K562 (cell line): ENCODE measurements around the gene RIMS3. TPM values are rescaled to one million over a fixed set of nuclear protein-coding genes. Genes with fewer than 3 reads are reported as not detected.

ENCODE experiments used
- ATF3 ChIP-seq, 2 experiments: fragments of 450-650 bp in 1 of 2; sonication (generic) in 1 of 2; formaldehyde crosslinking in 1 of 2; IDR thresholded peaks in 1 of 2; conservative IDR thresholded peaks in 1 of 2; 2 replicates each; pipeline versions ENCODE4 v1.6.1 to v1.8.1; 2016 to 2023; ENCODE audit warnings: mild to moderate bottlenecking in 2 of 2, moderate library complexity in 2 of 2, inconsistent platforms in 1 of 2, missing genetic modification reagents in 1 of 2
- FOSL1 ChIP-seq: fragments of 200-800 bp; sonication (Bioruptor generic); conservative IDR thresholded peaks from 2 replicates; pipeline ENCODE4 v1.6.1; 2016; ENCODE audit warnings: missing genetic modification characterization, missing compliant biosample characterization
- HNRNPH1 ChIP-seq: fragments of 200-400 bp; formaldehyde crosslinking; optimal IDR thresholded peaks from 2 replicates; pipeline ENCODE3; 2017; ENCODE audit warnings: low read depth, mild to moderate bottlenecking, low read length, moderate library complexity
- JUND ChIP-seq, 2 experiments: IDR thresholded peaks; 2 replicates in 1 of 2; 3 replicates in 1 of 2; pipeline ENCODE4 v1.6.1; 2011; ENCODE audit warnings: borderline replicate concordance in 2 of 2, low read depth in 2 of 2, low read length in 2 of 2, improper control_type of control experiment in 1 of 2, missing biosample characterization in 1 of 2, missing genetic modification characterization in 1 of 2, missing genetic modification reagents in 1 of 2
- MAX ChIP-seq: sonication (generic); formaldehyde crosslinking; IDR thresholded peaks from 2 replicates; pipeline ENCODE4 v1.9.0; 2022; ENCODE audit warnings: mild to moderate bottlenecking, missing genetic modification reagents
- MLLT1 ChIP-seq, 2 experiments: fragments of 450-650 bp; IDR thresholded peaks; 2 replicates each; pipeline ENCODE4 v1.6.1; 2016
- RREB1 ChIP-seq: fragments of 250-450 bp; sonication (Bioruptor Pico); IDR thresholded peaks from 2 replicates; pipeline ENCODE4 v1.4.0; 2020
- SMARCA4 ChIP-seq: fragments of 450-650 bp; IDR thresholded peaks from 2 replicates; pipeline ENCODE4 v1.6.1; 2016
- SNRNP70 ChIP-seq: fragments of 200-400 bp; formaldehyde crosslinking; optimal IDR thresholded peaks from 2 replicates; pipeline ENCODE3; 2017; ENCODE audit warnings: low read depth, low read length
- ZFP91 ChIP-seq: sonication (generic); formaldehyde crosslinking; IDR thresholded peaks from 2 replicates; pipeline ENCODE4 v1.8.0; 2022; ENCODE audit warnings: mild to moderate bottlenecking, missing genetic modification reagents
- ZNF217 ChIP-seq: sonication (generic); formaldehyde crosslinking; IDR thresholded peaks from 2 replicates; pipeline ENCODE4 v1.8.0; 2022; ENCODE audit warnings: mild to moderate bottlenecking, missing genetic modification reagents
- ZNF764 ChIP-seq: fragments of 250-450 bp; sonication (Bioruptor Pico); IDR thresholded peaks from 2 replicates; pipeline ENCODE4 v1.4.0; 2020; ENCODE audit warnings: low read depth, mild to moderate bottlenecking, moderate library complexity
- polyA plus RNA-seq, 8 experiments: library from polyadenylated mRNA; depleted of rRNA in 4 of 8; stranded (reverse) in 5 of 8; unstranded in 3 of 8; fragments of >200 nt; fragmentation: Nextera tagmentation in 2 of 8; fragmentation: Illumina TruSeq in 1 of 8; extraction: Ambion mirVana in 2 of 8; extraction: Trizol in 1 of 8; gene quantifications; 2 replicates each; pipeline versions ENCODE4 v1.2.1 to v1.2.3, GENCODE V29; 2011 to 2014; ENCODE audit warnings: inconsistent platforms in 1 of 8, missing spikeins in 1 of 8
- total RNA-seq, 7 experiments: library from RNA; depleted of rRNA in 6 of 7; stranded (reverse); fragments of >200 nt in 6 of 7; fragmentation: Illumina TruSeq in 2 of 7; extraction: Trizol in 2 of 7; gene quantifications; 2 replicates each; pipeline versions ENCODE4 v1.2.1 to v1.2.3, GENCODE V29; 2011 to 2021; ENCODE audit warnings: low replicate concordance in 1 of 7

RIMS3 gene
- total and polyA plus RNA-seq, 9 of the 15 experiments (the other 6 are each of a cell fraction or from before 2014, with no cell fraction given): 0.06 to 1.2 (median 0.59) TPM

- TF ChIP-seq SNRNP70 (no peak), SMARCA4 (no peak), ATF3 (IDR thresholded peaks at IDR 0.05) (peak; percentile 44; the same call in 1 of the 2 replicates), ATF3 (CRISPR knock-in tag; conservative IDR thresholded peaks at IDR 0.05) (no peak), ZNF764 (no peak), HNRNPH1 (no peak), ZFP91 (CRISPR knock-in tag) (no peak), ZNF217 (CRISPR knock-in tag) (no peak), RREB1 (CRISPR knock-in tag) (no peak), MAX (CRISPR knock-in tag) (0 out of 2 replicates have a peak, but pooled peaks have one; percentile 17), JUND (IDR thresholded peaks at IDR 0.05; ENCODE audit: borderline replicate concordance, low read depth, low read length) (peak; percentile 53; the same call in 1 of the 2 replicates), JUND (tag; IDR thresholded peaks at IDR 0.05; ENCODE audit: borderline replicate concordance, low read depth, low read length) (no peak), MLLT1 (IDR thresholded peaks at IDR 0.05) (no peak), FOSL1 (tag) (peak; percentile 41; the same call in 1 of the 2 replicates)
Measured at GRCh38 chr1:40625476-40626382, 39.8 kb downstream of the RIMS3 start (continued).
